Cerebellar nuclear complex (tissue), 1 donor: ENCODE data around the gene NPLOC4.
"Not testable (repeated sequence)": the region's sequence is repeated elsewhere in the genome, so short reads cannot be mapped to it uniquely, and the experiment has no call there.

Experiments
- DNase-seq, 2 experiments: peaks; one replicate each; lab custom pipeline; 2025; lab: John Stamatoyannopoulos, UW

The NPLOC4 gene

DNA sequence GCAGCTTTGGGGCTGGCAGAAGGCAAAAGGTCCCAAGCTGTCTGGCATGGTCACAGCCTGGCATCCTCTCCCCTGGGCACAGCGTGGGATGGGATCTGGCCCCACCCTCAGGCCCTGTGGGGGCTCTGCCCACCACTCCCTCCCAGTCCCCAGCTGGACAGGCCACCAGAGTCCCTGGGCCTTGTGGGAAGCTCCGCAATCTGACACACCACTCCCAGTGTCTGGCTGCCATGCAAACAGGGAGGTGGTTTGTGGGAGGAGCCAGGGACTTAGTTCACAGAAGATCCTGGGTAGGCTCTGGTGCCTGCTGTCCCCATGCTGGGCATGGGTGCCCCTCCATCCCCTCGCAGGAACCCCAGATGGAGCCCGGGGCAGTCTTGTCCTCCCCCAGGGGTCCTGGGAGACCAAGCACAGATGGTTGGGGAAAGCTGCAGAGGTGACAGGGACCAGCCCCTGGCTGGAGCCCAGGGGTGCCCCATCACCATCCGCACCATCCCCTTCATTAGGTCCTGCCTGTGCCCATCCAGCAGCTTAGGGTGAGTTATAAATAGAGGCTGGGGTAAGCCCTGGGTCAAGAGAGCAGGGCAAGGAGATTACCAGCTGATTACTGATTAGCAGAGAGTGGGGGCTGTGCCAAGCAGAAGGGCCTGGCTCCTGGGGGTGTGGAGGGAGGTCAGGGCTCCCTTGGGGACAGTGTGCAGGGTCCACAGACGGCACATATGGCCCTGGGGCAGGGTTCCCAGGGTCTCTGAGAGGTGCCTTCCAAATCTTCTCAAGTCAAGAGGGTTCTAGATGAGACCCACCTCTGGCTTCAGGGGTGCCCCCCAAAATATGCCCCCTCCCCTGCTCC lies 102.5 kb downstream of the NPLOC4 start:
- no peak for DNase-seq

- no peak for DNase-seq
These were observed 103.4 kb downstream of the NPLOC4 start for GRCh38 chr17:81533339-81534141.

DNA sequence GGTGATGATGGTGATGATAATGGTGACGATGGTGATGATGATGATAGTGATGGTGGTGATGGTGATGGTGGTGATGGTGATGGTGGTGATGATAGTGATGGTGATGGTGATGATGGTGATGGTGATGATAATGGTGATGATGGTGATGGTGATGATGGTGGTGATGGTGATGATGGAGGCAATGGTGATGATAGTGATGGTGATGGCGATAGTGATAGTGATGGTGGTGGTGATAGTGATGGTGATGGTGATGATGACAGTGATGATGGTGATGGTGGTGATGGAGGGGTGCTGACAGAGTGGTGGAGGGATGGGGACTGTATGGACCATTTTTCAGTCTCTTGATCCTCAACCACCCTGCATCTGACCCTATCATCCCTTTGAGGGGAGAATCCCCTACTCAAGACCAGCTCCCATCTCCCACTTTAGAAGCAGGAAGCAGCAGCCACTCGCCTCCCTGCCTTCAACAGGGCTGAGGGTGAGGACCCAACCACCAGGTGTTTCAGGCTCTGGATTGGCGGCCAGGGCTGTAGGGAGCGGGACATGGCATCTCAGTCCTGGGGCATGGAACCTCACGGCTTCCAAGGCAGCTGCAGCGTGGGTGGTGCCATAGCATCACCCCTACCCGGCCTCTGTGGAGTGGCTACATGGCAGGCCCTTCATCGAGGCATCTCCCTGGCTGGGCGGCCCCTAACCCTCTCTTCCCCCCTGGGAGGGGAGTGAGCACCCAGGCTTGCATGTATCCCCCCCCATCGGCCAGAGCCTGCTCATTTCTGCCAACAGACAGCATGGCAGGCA lies 104.2 kb downstream of the NPLOC4 start:
- no peak for DNase-seq

- not testable (repeated sequence) for DNase-seq
These were observed 104.9 kb downstream of the NPLOC4 start for GRCh38 chr17:81531998-81532404.

DNA sequence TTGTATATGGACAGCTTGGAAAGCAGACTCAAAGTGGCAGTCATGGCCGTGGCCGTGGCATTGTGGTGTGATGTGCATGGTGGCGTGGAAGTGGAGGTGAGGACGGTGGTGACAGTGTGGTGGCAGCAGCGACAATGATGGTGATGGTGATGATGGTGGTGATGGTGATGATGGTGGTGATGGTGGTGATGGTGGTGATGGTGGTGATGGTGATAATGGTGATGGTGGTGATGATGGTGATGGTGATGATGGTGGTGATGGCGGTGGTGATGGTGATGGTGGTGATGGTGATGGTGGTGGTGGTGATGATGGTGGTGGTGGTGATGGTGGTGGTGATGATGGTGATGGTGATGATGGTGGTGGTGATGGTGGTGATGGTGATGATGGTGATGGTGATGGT lies 105.9 kb downstream of the NPLOC4 start:
- not testable (repeated sequence) for DNase-seq

DNA sequence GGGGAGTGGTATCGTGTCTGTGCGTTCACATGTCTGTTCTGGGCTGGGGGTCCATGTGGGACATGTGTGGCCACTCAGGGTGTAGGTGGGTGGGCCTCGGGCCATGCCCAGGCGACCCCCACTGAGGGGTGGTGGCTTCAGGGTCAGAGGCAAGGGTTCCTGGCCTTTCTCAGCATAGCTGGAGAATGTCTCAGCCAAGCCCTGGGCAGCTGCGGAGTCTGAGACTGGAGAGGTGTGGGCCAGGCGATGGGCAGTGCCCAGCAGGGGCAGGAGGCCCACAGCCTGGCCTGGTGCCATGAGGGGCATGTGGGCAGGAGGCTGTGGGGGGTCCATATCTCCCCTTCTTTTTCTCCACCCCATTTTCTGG lies 107.5 kb downstream of the NPLOC4 start:
- no peak for DNase-seq

GRCh38 chr17:81528651-81529436 lies 108.1 kb downstream of the NPLOC4 start:
- no peak for DNase-seq

DNA sequence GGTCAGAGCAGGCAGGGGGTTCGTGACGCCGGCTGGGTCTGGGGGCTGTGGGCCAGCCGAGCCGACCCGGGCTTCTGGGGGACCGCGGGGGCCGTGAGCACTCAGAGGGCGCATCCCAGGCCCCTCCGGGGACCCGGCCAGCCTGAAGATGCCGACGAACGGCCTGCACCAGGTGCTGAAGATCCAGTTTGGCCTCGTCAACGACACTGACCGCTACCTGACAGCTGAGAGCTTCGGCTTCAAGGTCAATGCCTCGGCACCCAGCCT lies 108.6 kb downstream of the NPLOC4 start:
- DNase-seq: no peak

GRCh38 chr17:81527591-81528383 lies 109.1 kb downstream of the NPLOC4 start, which contains the start of gene FSCN2:
Gene FSCN2 (plus strand): TSS chr17:81528377. CDS start chr17:81528532, 155 bp downstream.
- no peak for DNase-seq

DNA sequence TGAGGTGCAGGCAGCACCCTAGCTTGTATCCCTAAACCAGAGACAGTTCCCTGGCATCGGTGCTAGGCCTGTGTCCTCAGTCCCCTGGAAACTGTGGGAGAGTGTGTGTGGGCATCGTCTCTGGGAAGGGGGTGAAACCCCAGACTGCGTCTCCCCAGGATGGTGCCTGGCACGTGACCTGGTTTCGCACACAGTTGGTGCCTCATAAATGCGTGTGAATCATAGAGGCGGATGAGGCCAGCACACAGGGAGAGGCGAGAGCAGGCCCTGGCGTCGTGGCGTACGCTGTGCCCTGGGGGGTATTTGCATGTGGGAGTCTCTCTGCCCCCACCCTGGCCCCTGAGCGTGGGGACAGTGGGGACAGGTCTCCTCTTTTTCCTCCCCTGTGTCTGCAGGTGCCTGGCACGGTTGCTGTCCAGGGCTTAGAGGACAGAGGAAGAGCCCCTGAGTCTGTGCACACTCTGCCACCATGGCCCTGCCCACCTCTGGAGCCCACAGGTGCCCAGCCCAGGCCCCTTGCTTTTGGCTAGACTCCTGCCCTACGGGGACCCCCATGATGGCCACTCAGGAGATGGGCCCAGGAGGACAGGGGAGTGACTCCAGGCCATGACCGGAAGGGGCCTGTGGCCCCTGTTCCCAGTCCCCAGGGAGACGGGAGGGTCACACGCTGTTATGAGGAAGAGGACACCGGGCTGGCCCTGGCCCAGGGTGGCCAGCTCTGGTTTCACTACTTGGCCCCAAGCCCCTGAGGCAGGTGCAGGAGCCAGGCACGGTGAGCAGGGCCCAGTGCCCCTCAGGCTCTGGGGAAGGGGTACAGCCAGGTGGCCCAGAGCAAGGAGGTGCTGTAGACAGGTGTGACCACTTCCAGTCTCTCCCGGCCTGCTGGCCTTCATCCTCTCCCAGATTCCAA lies 110.0 kb downstream of the NPLOC4 start:
- no peak for DNase-seq

DNA sequence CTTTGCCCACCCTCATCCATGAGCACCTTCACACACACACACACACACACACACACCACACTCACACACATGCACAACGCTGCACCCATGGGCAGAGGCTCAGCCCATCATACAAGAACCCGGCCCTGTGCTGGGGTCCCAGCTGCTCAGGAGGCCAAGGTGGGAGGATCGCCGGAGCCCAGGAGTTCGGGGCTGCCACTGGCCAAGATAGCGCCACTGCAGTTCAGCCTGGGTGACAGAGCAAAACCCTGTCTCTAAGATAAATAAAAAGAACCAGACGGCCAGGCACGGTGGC lies 112.1 kb downstream of the NPLOC4 start:
- no peak for DNase-seq

- DNase-seq: no peak
These were observed 112.7 kb downstream of the NPLOC4 start for GRCh38 chr17:81524039-81524864.

DNA sequence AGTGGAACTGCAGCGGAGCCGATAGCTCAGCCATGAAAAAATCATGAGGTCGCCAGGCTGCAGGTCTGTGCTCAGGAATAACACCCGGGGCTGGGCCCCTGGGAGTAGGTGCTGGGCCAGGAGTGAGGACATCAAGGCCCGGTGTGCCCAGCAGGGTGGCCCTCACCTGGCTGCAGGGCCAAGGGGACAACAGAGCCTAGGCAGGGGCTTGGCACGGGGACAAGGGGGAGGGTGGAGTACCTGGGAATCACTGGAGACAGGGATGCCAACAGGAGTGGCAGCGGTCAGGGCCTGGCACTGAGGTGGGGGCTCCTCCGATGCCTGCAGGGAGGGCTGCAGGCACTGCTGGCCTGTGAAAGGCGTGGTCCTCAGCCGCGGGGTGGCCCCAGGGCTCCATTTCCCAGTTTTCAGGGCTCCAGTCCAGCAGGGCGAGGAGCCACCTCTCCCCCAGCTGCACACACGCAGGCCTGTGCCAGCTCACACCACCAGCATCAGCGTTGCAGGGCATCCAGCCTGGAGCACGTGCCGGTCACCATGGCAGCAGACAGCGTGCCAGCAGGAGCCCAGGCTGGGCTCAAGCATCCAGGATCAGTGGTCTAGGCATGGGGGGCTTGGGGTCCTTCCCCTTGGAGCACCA lies 113.4 kb downstream of the NPLOC4 start:
- DNase-seq: no peak

DNA sequence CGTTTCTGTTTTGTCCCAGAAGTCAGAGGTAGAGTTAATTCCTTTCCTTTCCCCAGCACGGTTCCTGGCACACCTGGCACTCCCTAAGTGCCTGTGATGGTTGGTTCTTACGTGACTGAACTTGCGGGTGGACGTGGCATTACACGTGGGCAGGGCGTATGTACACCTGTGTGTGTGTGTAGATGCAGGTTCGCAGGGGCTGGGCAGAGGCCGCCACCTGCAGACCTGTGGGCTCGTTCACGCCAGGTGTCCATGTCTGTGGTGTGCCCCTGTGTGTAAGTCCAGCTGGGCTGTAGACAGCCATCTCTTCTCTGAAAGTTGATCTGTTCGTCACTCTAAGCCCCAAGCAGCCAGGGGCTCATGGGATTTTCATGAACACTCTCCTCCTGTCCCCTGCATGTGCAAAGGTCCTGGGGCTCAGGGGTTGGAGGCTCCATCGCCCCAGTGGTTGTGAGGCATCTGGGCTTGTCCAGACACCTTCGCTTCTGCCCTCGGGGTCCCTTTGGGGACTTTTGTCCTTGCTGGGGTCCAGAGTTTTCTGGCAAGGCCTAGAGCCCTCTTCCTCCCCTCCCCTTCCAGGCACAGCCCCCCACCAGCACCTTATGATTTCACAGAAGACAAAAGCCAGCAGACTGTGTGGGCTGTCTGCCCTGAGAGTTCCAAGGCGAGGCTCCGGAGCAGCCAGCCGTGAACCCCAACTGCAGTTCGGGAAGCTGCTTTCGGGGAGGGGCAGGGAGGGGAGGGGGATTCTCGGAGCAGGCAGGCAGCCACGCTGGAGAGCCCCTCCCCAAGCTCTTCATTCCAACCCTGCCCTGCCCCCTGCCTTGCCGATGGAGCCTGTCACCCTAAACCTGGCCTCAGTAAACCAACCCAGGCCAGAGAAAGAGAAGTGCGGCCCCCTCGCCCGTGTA lies 114.2 kb downstream of the NPLOC4 start:
- DNase-seq: no peak

DNA sequence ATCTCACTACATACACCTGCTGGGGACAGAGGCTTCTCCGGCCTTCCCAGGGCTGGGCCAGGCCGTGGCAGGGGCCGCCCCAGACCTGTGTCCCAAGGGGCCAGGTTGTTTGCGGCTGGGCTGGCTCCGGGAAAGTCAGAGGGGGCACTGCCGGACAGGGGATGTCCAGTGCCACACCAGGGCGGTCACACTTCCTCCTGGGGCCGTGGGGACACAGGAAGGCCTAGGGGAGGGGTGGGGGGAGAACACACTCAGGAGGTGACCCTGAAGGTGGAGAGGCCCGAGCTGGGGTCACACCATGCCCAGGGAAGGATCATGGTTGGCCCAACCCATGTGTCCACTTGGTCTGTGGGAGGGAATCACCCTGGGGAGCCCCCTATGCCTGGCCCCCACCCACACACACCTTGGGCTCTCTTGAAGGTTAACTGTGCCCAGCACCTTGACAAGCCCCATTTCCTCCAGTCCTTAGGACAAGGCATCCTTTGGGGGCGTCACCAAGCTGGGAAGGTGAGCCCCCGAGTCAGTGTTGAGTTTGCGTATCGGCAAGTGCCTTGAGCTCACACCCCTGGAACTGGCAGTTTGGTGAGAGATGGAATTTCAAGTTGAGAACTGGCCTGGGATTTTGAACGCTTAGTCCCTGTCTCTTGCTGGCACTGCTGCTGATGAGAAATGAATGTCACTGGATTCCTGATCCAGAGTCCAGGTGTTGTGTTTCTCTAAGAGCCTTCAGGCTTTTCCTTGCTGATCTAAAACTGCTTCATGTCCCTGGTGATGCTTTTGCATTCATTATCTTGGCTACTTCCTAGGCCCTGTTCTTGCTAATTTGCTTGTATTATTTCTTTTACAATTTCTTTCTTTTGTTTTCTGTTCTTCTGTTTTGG lies 116.7 kb downstream of the NPLOC4 start:
- DNase-seq: no peak

GRCh38 chr17:81519284-81520020 lies 117.5 kb downstream of the NPLOC4 start:
- no peak for DNase-seq
